Smooth muscle cell of the pulmonary artery (primary cell): ENCODE measurements around the gene DEAF1. TPM values are rescaled to one million over a fixed set of nuclear protein-coding genes. Genes with fewer than 3 reads are reported as not detected.

Experiments
- total RNA-seq: library from RNA; depleted of rRNA; stranded (reverse); fragments of >200 nt; gene quantifications from 2 replicates; pipeline ENCODE4 v1.2.3, GENCODE V29; 2014

The DEAF1 gene, protein sequence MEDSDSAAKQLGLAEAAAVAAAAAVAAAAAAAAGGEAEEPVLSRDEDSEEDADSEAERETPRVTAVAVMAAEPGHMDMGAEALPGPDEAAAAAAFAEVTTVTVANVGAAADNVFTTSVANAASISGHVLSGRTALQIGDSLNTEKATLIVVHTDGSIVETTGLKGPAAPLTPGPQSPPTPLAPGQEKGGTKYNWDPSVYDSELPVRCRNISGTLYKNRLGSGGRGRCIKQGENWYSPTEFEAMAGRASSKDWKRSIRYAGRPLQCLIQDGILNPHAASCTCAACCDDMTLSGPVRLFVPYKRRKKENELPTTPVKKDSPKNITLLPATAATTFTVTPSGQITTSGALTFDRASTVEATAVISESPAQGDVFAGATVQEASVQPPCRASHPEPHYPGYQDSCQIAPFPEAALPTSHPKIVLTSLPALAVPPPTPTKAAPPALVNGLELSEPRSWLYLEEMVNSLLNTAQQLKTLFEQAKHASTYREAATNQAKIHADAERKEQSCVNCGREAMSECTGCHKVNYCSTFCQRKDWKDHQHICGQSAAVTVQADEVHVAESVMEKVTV
- 33.0 and 50.5 TPM in 2 replicates for total RNA-seq

DNA sequence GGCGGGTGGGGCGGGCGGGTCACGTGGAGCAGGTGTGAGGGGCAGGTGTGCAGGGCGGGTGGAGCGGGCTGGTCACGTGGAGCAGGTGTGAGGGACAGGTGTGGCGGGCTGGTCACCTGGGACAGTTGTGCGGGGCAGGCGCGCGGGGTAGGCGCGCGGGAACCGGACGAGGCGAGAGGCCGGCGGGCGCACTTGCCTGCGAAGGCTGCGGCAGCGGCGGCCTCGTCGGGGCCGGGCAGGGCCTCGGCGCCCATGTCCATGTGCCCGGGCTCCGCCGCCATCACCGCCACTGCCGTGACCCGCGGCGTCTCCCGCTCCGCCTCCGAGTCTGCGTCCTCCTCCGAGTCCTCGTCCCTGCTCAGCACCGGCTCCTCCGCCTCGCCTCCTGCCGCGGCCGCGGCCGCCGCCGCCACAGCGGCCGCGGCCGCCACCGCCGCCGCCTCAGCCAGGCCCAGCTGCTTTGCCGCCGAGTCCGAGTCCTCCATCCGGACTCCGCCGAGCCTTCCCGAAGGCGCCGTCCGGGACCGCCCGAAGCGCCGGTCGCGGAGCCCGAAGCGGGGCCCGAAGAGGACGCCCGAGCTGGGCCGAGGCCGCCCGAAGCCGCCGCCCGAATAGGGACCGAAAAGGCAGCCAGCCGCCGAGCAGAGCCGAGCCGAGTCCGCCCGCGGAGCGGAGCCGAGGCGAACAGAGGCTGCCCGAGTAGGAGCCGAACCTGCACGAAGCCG lies at the start of gene DEAF1:
Gene DEAF1, minus strand, starts transcription at position 660 of the 725 bp plus-strand sequence. Its CDS starts 175 bp downstream, at position 485.

DNA sequence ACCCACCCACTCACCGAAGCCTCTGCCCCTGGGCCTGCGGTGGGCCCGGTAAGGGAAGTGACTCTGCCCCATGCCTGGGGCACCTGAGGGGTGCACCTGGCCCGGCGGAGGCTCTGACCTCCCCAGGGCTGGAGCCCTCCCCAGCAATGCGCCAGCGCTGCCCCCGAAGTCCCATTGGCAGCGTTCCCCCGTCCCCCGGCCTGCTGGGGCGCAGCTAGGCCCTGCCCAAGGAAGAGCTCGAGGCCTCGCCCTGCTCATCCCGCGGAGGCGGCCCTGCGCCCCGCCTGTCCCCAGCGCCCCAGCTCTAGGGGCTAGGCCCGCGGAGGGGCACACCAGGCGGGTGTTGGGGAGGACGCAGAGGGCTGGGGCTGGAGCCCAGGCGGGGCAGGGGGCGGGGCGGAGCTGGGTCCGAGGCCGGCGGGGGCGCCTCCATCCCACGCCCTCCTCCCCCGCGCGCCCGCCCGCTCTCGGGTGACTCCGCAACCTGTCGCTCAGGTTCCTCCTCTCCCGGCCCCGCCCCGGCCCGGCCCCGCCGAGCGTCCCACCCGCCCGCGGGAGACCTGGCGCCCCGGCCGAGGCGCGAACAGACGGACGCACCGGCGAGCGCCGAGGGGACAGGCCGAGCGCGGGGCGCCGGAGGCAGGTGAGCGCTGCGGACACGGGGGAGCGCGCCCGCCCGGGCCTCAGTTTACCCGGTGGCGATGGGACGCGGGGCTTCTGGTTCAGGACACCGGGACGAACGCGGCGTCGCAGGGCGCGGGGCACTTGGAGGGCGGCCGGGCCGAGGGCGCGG lies 10.8 kb upstream of the DEAF1 start, which contains the start of gene EPS8L2:
Gene EPS8L2, plus strand, starts transcription at position 586 of the 793 bp plus-strand sequence. CDS start 3,177 bp downstream, outside the sequence.

DNA sequence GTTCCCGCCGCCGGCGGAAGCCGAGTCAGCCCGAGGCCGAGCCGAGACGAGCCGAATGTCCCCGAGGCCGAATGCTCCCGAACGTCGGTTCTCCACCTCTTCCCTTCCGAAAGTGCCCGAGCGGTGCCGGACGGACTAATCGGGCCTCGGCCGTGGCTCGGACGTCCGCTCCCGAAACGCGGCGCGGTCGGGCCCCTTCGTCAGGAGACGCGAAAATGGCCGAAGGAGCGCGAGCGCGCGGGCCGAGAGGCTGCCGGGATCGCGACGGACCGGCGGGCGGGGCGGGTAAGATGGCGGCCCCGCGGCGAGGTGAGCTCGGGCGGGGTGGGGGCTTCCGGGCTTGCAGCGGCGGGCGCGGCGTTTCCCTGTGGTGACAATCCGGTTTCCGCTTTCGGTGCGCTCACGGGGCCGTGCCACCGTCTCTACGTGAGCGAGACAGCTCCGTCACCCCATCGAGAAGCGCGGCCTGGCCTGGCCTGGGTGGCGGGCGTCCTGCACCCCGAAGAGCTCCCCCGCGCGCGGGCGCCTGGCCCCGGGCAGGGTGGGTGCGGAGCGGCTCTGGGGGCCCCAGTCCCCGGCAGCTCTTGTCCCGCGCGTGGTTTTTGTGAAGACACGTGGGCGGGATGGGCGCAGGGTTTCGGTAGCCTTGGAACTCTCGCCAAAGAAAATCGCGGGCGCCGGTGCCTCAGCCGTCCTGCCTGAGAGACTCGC lies 671 bp upstream of the DEAF1 start, which contains the start of gene TMEM80:
Gene TMEM80, plus strand, starts transcription at position 279 of the 711 bp plus-strand sequence. Its CDS starts 12 bp downstream, at position 291.

DNA sequence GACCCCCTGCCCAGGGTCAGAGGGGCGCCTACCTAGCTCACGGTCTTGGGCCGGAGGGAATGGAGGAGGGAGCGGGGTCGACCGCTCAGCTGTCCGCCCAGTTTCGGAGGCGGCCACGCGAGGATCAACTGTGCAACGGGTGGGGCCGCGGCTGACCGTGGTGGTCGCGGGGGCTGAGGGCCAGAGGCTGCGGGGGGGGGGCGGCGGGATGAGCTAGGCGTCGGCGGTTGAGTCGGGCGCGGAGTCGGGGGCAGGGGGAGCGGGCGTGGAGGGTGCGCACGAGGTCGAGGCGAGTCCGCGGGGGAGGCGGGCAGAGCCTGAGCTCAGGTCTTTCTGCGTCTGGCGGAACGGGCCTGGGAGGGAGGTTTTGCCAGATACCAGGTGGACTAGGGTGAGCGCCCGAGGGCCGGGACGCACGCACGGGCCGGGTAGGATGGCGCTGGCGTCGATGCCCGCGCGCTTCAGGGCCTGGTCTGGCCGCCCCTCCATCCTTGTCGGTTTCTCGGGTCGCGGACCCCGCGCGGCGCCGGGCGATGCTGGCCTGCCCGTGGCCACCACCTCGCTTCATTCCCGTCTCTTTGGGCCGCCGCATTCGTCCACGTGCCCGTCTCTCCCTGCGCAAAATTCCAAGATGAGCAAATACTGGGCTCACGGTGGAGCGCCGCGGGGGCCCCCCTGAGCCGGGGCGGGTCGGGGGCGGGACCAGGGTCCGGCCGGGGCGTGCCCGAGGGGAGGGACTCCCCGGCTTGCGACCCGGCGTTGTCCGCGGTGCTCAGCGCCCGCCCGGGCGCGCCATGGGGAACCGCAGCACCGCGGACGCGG lies 58.3 kb downstream of the DEAF1 start, which contains the start of gene DRD4:
Gene DRD4, plus strand, starts transcription at position 759 of the 822 bp plus-strand sequence. Its CDS starts 36 bp downstream, at position 795.

DNA sequence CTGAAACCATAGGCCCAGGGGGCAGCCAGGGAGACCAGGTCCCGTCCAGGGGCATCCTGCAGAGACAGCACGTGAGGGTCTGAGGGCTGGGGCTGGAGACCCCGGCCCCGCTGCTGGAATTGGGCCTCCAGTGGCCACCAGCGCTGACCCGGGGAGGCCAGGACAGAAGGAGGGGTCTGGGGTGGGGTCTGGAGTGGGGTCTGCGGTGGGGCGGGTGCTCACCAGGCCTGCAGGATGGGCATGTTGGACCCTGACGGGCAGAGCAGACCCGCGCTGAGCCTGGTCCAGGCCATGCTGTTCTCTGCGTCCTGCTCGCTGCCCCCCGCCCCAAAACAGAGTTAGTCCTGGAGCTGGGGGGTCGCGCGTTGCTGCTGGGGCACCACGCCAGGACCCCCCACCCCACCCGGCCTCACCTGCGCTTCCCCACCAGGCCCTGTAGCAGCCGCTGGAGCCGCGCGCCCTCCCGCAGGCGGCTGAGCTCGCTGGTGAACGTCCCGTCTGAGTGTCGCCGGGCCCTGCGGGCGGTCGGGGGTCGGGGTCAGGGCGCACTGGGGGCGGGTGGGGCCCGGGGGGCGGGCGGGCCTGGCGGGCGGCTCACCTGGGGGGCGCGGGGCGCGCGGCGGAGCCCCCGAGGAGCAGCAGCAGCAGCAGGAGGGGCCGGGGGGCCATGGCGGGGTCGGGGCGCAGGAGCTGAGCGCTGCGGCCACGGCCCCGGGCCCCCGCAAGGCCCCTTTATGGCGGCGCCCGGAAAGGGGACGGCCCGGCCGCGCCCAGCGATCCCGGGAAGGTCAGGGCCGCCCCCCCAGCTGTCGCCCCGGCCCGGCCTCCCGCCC lies 68.3 kb downstream of the DEAF1 start, which contains the start of gene SCT:
Gene SCT, minus strand, starts transcription at position 707 of the 833 bp plus-strand sequence. Its CDS starts 38 bp downstream, at position 669.

DNA sequence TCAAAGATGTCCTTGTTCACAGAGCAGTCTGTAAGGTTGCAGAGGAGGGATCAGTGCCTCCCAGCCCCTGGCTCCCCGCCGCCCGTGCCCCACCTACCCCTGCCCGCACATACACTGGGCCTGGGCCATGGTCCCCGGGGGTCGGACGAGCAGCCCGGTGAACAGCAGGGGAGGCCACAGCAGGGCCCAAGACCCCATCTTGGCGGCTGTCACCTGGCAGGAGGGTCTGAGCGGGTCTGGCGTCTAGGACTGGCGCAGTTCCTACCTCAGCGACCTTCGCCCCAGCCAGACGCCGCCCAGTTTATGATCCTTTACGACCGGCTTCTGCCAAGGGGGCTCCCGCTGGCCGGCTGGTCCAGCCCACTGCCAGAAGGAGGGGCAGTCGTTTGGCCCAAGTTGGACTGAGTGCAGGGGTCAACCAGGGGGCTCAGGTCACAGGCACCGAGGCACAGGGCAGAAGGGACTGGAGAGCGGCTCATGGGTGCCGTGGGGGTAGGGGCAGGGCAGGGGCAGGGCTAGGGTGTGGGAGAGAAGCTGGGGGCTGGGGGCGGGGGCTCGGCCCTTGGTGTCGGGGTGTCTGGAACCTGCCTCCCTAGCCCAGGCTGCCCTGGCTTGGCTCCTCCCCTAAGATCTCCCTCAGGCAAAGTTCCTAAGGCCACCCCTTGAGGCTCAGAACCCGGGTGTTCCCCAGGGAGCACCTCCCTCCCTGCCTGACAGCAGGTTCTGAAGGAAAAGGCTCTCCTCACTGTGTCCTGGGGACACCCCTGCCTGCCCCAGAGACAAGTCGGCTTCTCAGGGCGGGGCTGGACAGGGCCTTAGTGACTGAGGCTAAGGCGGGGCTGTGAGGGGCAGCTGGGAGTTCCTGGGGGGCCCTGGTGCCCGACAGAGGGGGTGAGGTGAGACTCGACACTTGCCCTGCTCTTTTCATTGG lies 70.1 kb downstream of the DEAF1 start, which contains the start of gene CDHR5:
Gene CDHR5, minus strand, starts transcription at position 251 of the 931 bp plus-strand sequence. Its CDS starts 53 bp downstream, at position 198.

DNA sequence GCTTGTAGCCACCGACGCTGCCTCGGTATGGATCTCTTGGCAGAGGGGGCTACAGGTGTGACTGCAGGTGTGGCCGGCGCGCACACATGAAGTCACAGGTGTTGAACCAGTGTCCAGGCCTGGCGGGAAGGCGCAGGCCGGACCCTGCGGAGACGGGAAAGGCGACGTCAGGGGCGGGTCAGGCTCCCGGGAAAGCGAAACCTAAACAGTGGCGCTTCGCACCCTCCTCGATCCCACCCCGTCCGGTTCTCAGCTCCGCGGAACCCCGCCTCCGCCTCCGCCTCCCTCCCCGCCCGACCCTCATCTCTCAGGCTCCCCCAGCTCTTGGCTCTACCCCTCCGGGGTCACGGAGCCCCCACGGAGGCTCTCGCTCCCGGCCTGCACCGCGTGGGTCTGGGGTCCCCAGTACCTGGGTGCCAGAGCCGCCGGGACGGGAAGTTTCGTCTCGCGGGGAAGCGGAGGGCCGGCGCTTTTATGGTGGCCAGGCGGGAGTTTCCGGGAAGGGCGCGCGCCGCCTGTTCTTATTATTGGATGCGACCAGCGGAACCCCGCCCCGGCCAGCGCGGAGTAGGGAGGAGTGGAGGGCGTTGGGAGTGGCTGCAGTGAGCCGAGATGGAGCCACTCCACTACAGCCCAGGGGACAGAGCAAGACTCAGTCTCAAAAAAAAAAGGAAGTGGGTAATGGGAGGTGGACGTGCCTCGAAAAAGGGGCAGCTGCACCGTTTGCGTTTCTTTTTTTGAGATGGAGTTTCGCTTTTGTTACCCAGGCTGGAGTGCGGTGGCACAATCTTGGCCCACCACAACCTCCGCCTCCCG lies 79.3 kb downstream of the DEAF1 start, which contains the start of gene IRF7:
Gene IRF7, minus strand, starts transcription at position 447 of the 816 bp plus-strand sequence. CDS start 586 bp downstream, outside the sequence.

Other genes with a start within 250 kb of the DEAF1 start
- gene PTDSS2, start 244.9 kb downstream of the DEAF1 start, total RNA-seq = 30.7 and 49.7 TPM in 2 replicates
- gene RNH1, start 188.0 kb downstream of the DEAF1 start, total RNA-seq = 279 and 507 TPM in 2 replicates
- gene HRAS, start 159.6 kb downstream of the DEAF1 start, total RNA-seq = 46.1 and 53.3 TPM in 2 replicates
- gene LRRC56, start 157.7 kb downstream of the DEAF1 start, total RNA-seq = 0.52 and 1.1 TPM in 2 replicates
- gene LMNTD2, start 134.5 kb downstream of the DEAF1 start, total RNA-seq = 0.39 and 0.73 TPM in 2 replicates
- 4.3 and 13.4 TPM in 2 replicates for gene RASSF7, start 134.3 kb downstream of the DEAF1 start, total RNA-seq
- gene PHRF1, start 118.8 kb downstream of the DEAF1 start, total RNA-seq = 26.8 and 30.7 TPM in 2 replicates
- gene IRF7, start 79.3 kb downstream of the DEAF1 start, total RNA-seq = 6.1 and 8.4 TPM in 2 replicates
- not detected in 2 replicates for gene CDHR5, start 70.3 kb downstream of the DEAF1 start, total RNA-seq
- not detected in 2 replicates for gene SCT, start 68.0 kb downstream of the DEAF1 start, total RNA-seq
- gene DRD4, start 58.0 kb downstream of the DEAF1 start, total RNA-seq = 0.07 and 0.23 TPM in 2 replicates
- 7.4 and 8.3 TPM in 2 replicates for gene TMEM80, start 594 bp upstream of the DEAF1 start, total RNA-seq
- gene EPS8L2, start 11.0 kb upstream of the DEAF1 start, total RNA-seq = 22.9 and 44.8 TPM in 2 replicates
- 135 and 192 TPM in 2 replicates for gene TALDO1, start 52.2 kb upstream of the DEAF1 start, total RNA-seq
- gene GATD1, start 82.3 kb upstream of the DEAF1 start, total RNA-seq = 26.1 and 44.4 TPM in 2 replicates
- 0.20 and 0.56 TPM in 2 replicates for gene CEND1, start 94.9 kb upstream of the DEAF1 start, total RNA-seq
- gene SLC25A22, start 103.1 kb upstream of the DEAF1 start, total RNA-seq = 13.9 and 18.2 TPM in 2 replicates
- 7.7 and 13.0 TPM in 2 replicates for gene PIDD1, start 110.0 kb upstream of the DEAF1 start, total RNA-seq
- gene RPLP2, start 114.7 kb upstream of the DEAF1 start, total RNA-seq = 207 and 271 TPM in 2 replicates
- 35.1 and 43.5 TPM in 2 replicates for gene PNPLA2, start 123.7 kb upstream of the DEAF1 start, total RNA-seq
- gene CRACR2B, start 132.7 kb upstream of the DEAF1 start, total RNA-seq = 0.78 and 2.3 TPM in 2 replicates
- 1,084 and 1,441 TPM in 2 replicates for gene CD151, start 137.7 kb upstream of the DEAF1 start, total RNA-seq
- 271 and 287 TPM in 2 replicates for gene POLR2L, start 147.3 kb upstream of the DEAF1 start, total RNA-seq
- 213 and 215 TPM in 2 replicates for gene TSPAN4, start 147.6 kb upstream of the DEAF1 start, total RNA-seq
- gene CHID1, start 215.6 kb upstream of the DEAF1 start, total RNA-seq = 127 and 159 TPM in 2 replicates
- 40.6 and 51.8 TPM in 2 replicates for gene AP2A2, start 230.6 kb upstream of the DEAF1 start, total RNA-seq